Measurements from ENCODE around the gene STK24.

DNA sequence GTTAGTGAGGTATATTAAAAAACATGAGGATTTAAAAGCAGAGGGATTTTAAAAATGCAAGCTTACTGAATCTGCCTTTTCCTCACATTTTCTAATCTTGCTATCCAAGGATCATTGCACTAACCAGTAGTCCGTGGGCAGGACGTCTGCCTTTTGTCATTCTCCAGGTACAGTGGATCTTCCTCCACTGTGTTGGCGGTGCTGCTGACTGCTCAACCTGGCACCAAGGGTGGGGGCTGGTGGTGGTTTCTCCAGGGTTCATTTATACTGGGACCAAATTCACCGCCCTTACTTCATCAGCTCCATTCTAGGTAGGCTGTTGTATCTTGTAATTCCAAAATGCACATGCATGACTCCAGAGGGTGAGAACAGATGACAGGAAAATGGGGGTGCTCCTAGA, 169.3 kb downstream of the STK24 start:
- TF ChIP-seq CTCF (IDR thresholded peaks at IDR 0.05; ENCODE audit: control extremely low read depth in 1 of 3, insufficient read depth in 1 of 3, low read depth in 1 of 3, low read length in 3 of 3) = no peak
- no peak for TF ChIP-seq SP2 (IDR thresholded peaks at IDR 0.05; ENCODE audit: low read length)
- TF ChIP-seq EP300 (IDR thresholded peaks at IDR 0.05; ENCODE audit: borderline replicate concordance in 1 of 2, low read depth in 2 of 2, low read length in 2 of 2) = no peak
- TF ChIP-seq EZH2 (IDR thresholded peaks at IDR 0.05; ENCODE audit: low read depth, low read length, severe bottlenecking) = no peak
- TF ChIP-seq CBX8 (IDR thresholded peaks at IDR 0.05; ENCODE audit: borderline replicate concordance, low read depth, low read length) = no peak
- TF ChIP-seq MAX (IDR thresholded peaks at IDR 0.05) = no peak
- TF ChIP-seq FOSL1 (IDR thresholded peaks at IDR 0.05; ENCODE audit: insufficient read depth, low read depth, low read length) = no peak
- TF ChIP-seq POLR2A (IDR thresholded peaks at IDR 0.05; ENCODE audit: control extremely low read depth in 1 of 2, low read depth in 2 of 2, low read length in 2 of 2) = no peak
- TF ChIP-seq, protein P1, sequence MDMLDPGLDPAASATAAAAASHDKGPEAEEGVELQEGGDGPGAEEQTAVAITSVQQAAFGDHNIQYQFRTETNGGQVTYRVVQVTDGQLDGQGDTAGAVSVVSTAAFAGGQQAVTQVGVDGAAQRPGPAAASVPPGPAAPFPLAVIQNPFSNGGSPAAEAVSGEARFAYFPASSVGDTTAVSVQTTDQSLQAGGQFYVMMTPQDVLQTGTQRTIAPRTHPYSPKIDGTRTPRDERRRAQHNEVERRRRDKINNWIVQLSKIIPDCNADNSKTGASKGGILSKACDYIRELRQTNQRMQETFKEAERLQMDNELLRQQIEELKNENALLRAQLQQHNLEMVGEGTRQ (IDR thresholded peaks at IDR 0.05; ENCODE audit: low read length) = no peak
- no peak for TF ChIP-seq MAFK (IDR thresholded peaks at IDR 0.05; ENCODE audit: low read depth, low read length)
